ENCODE measurements around the gene RASSF3.

Gene RASSF3

DNA sequence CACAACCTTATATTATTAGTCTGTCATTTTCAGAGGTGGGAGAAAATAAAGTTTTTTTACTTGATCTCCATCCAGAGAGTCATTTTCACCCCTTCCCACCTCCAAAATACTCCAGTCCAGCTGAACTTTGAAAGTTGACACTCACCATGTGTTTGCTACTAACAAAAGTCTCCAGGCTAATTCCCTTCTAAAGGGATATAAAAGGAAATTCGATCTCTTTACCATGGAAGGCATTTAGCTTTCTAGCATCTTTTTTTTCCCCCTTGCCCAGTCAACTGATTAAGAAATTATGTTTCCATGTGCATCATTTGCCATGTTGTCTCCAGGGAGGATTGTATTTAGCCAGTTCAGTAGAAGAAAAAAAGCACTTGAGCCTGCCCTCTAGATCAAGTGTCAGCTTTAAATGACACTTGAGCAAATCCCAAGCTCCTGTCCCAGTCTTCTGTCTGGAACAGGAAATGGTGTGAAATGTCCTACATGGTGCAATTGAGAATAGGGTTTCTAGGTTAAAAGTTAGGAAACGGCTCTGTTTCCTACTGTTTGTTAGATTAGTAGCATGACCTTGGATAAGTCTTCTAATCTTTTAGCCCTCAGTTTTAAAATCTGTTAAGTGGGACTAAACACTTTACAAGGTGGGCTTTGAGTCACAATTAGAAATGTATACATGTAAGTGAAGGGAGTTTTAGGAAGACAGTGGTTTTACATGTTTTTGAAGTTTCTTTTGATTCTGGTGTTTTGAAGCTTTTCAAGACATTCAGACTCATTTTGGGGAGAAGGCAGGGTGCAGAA lies 81.7 kb downstream of the RASSF3 start:
- no peak for TF ChIP-seq ZFX (IDR thresholded peaks at IDR 0.05; ENCODE audit: borderline replicate concordance)
- TF ChIP-seq, protein P1, sequence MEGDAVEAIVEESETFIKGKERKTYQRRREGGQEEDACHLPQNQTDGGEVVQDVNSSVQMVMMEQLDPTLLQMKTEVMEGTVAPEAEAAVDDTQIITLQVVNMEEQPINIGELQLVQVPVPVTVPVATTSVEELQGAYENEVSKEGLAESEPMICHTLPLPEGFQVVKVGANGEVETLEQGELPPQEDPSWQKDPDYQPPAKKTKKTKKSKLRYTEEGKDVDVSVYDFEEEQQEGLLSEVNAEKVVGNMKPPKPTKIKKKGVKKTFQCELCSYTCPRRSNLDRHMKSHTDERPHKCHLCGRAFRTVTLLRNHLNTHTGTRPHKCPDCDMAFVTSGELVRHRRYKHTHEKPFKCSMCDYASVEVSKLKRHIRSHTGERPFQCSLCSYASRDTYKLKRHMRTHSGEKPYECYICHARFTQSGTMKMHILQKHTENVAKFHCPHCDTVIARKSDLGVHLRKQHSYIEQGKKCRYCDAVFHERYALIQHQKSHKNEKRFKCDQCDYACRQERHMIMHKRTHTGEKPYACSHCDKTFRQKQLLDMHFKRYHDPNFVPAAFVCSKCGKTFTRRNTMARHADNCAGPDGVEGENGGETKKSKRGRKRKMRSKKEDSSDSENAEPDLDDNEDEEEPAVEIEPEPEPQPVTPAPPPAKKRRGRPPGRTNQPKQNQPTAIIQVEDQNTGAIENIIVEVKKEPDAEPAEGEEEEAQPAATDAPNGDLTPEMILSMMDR (IDR thresholded peaks at IDR 0.05) = no peak
- H3K27ac ChIP-seq = no peak overlapping the region

DNA sequence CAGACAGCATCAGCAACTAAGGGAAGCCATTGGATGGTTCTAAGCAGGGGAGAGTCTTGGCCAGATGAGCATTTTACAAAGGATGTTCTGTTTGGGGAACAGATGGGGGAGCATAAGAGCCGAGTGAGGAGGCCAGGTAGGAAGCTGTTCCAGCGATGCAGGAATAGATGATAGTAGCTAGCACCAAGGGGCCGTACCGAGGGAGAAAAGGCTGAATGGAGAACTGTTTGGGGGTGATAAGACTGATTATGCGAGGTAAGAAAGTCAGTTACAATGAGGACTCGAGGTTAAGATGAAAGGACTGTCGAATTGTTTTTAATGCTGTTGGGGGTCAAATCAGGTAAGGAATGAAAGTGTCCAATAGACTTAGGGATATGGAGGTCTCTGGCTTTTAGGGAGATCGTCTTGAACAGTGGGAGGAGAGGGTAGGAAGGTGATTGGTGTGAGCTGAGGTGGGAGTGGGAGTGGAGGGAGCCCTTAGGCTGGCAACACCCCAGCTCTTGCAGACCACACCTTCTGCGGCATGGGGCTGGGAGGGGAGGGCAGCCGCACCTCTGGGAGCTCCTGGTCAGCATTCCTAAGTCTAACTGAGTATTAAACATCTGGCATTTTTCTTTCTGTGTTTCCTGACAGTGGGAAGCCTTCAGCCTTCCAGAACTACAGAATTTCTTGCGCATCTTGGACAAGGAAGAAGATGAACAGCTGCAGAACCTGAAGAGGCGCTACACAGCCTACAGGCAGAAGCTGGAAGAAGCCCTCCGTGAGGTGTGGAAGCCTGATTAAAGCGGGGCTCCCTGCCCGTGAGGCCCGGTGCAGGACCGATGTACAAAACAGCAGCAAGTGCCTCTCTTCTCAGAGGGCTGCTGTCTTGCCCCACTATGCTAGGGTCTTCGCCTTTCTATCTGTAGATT lies 84.1 kb downstream of the RASSF3 start:
- no peak overlapping the region for H3K27ac ChIP-seq
- TF ChIP-seq ZFX (IDR thresholded peaks at IDR 0.05; ENCODE audit: borderline replicate concordance) = no peak
- TF ChIP-seq, protein P1 (IDR thresholded peaks at IDR 0.05) = no peak

GRCh38 chr12:64695550-64695949 lies 85.3 kb downstream of the RASSF3 start:
- H3K27ac ChIP-seq = peak overlapping the region; percentile 6; the same call in 1 of the 2 replicates
- no peak for TF ChIP-seq ZFX (IDR thresholded peaks at IDR 0.05; ENCODE audit: borderline replicate concordance)
- TF ChIP-seq, protein P1 (IDR thresholded peaks at IDR 0.05) = no peak

DNA sequence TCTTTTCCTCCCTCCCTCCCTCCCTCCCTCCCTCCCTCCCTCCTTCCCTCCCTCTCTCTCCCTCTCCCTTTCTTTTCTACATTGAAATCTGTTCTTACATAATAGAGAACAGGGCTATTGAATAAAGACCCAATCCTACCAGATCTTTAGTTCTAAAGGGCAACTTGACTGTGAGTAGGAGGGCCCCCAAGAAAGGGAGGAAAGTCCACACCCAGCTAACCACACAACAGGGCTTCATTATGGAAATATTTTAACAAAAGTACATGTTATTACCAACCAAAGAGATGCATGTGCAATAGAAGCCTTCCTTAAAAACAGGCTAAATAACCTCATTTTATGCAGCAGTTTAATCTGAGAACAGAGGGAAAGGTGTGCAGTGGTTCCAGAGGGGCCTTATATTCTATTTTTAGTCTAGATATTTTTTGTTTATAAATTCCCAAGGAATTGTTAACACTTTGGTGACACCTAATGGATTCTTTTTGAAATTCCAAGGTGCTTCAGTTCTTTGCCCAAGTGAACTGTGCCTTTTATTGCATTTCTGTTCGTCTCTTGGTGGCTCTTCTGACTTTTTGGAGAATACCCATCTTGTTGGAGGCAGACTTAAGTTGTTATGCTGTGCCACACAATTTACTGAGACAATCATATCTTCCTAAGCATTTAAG lies 85.9 kb downstream of the RASSF3 start:
- 0 out of 2 replicates have a peak overlapping the region, but pooled peaks have one; percentile 6 for H3K27ac ChIP-seq
- TF ChIP-seq ZFX (IDR thresholded peaks at IDR 0.05; ENCODE audit: borderline replicate concordance) = no peak
- TF ChIP-seq, protein P1 (IDR thresholded peaks at IDR 0.05) = peak; percentile 57

DNA sequence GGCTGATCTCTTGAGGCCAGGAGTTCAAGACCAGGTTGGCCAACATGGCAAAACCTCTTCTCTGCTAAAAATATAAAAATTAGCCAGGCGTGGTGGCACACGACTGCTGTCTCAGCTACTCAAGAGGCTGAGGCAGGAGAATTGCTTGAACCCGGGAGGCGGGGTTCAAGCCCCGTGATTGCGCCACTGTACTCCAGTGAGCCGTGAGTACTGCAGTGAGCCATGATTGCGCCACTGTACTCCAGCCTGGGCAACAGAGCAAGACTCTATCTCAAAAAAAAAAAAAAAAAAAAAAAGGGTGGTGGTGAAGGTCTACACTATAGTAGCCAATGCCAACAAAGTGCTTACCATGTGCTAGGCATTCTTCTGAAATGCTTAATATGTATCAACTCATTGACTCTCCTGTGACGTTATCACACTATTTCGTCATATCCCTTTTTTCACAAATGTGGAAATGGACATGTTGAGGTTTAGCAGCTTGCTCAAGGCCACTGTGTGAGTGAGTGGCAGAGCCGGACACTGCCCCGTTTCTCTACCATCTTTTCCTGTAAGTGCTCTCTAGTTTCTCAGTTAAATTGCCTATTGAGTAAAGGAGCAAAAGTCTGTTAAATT lies 89.3 kb downstream of the RASSF3 start:
- H3K27ac ChIP-seq = no peak overlapping the region
- TF ChIP-seq ZFX (IDR thresholded peaks at IDR 0.05; ENCODE audit: borderline replicate concordance) = no peak
- TF ChIP-seq, protein P1 (IDR thresholded peaks at IDR 0.05) = no peak

- TF ChIP-seq ZFX (IDR thresholded peaks at IDR 0.05; ENCODE audit: borderline replicate concordance) = no peak
- TF ChIP-seq, protein P1 (IDR thresholded peaks at IDR 0.05) = no peak
- no peak overlapping the region for H3K27ac ChIP-seq
Observed at GRCh38 chr12:64700532-64700931, 90.2 kb downstream of the RASSF3 start.
